HEK293 (cell line): Measurements from ENCODE around the gene AKNA.

Experiments used
- CTCF ChIA-PET: fragments of 350-600 bp; formaldehyde crosslinking; extraction: SDS; loops from one replicate; lab custom pipeline; 2021; ENCODE audit warnings: antibody characterized with exemption; lab: Yijun Ruan, JAX
- POLR2A ChIA-PET: fragments of 300-600 bp; formaldehyde crosslinking; extraction: SDS; loops from one replicate; lab custom pipeline; 2020; ENCODE audit warnings: antibody characterized with exemption, inconsistent platforms; lab: Yijun Ruan, JAX
- H3K27ac ChIP-seq: fragments of 200-500 bp; sonication (Bioruptor generic); 2 replicates; pipeline ENCODE4 v1.5.1; 2014; ENCODE audit warnings: low read depth, low read length, control low read depth, inconsistent platforms; ENCODE audit errors: extremely low read depth
- H3K36me3 ChIP-seq, 2 experiments: fragments of 200-500 bp in 1 of 2; sonication (Bioruptor generic) in 1 of 2; 1 replicate in 1 of 2; 2 replicates in 1 of 2; pipeline ENCODE4 v1.5.1; 2014 to 2017; ENCODE audit warnings: inconsistent platforms in 2 of 2, low read length in 2 of 2; ENCODE audit not compliant: control insufficient read depth in 2 of 2, insufficient read depth in 1 of 2
- H3K4me1 ChIP-seq: fragments of 200-500 bp; sonication (Bioruptor generic); 2 replicates; pipeline ENCODE4 v1.5.1; 2014; ENCODE audit warnings: mild to moderate bottlenecking, low read length, inconsistent platforms; ENCODE audit not compliant: control insufficient read depth, insufficient read depth
- H3K4me3 ChIP-seq: 2 replicates; pipeline ENCODE4 v1.5.1; 2011; ENCODE audit warnings: low read depth, mild to moderate bottlenecking, control low read depth, low read length, moderate library complexity
- H3K9me3 ChIP-seq: fragments of 200-500 bp; sonication (Bioruptor generic); 2 replicates; pipeline ENCODE4 v1.5.1; 2014; ENCODE audit warnings: low read depth, low read length, inconsistent platforms; ENCODE audit not compliant: control insufficient read depth, insufficient read depth
- GLIS2 ChIP-seq: fragments of 450-650 bp; formaldehyde crosslinking; IDR thresholded peaks from 2 replicates; pipeline ENCODE4 v1.5.1; 2016; ENCODE audit warnings: missing biosample characterization, missing genetic modification characterization
- KLF9 ChIP-seq: fragments of 450-650 bp; formaldehyde crosslinking; IDR thresholded peaks from 2 replicates; pipeline ENCODE4 v1.5.1; 2016; ENCODE audit warnings: missing biosample characterization, missing genetic modification characterization, low read depth
- OSR2 ChIP-seq: fragments of 450-650 bp; formaldehyde crosslinking; IDR thresholded peaks from 2 replicates; pipeline ENCODE4 v1.5.1; 2016; ENCODE audit warnings: missing biosample characterization, missing genetic modification characterization
- RBAK ChIP-seq: fragments of 450-650 bp; formaldehyde crosslinking; IDR thresholded peaks from 2 replicates; pipeline ENCODE4 v1.5.1; 2016; ENCODE audit warnings: missing biosample characterization, missing genetic modification characterization
- REPIN1 ChIP-seq: fragments of 450-650 bp; formaldehyde crosslinking; IDR thresholded peaks from 2 replicates; pipeline ENCODE4 v1.5.1; 2017; ENCODE audit warnings: missing biosample characterization, missing genetic modification characterization, low read depth
- SP2 ChIP-seq: fragments of 450-650 bp; formaldehyde crosslinking; IDR thresholded peaks from 2 replicates; pipeline ENCODE4 v1.5.1; 2016; ENCODE audit warnings: missing biosample characterization, missing genetic modification characterization
- SP3 ChIP-seq: fragments of 450-650 bp; formaldehyde crosslinking; IDR thresholded peaks from 2 replicates; pipeline ENCODE4 v1.5.1; 2016; ENCODE audit warnings: missing biosample characterization, missing genetic modification characterization
- ZBTB17 ChIP-seq: fragments of 450-650 bp; formaldehyde crosslinking; IDR thresholded peaks from 2 replicates; pipeline ENCODE4 v1.5.1; 2016; ENCODE audit warnings: missing biosample characterization, missing genetic modification characterization
- ZBTB20 ChIP-seq: fragments of 450-650 bp; formaldehyde crosslinking; IDR thresholded peaks from 2 replicates; pipeline ENCODE4 v1.5.1; 2016; ENCODE audit warnings: missing biosample characterization, missing genetic modification characterization
- ZFP41 ChIP-seq: fragments of 450-650 bp; formaldehyde crosslinking; IDR thresholded peaks from 2 replicates; pipeline ENCODE4 v1.5.1; 2016; ENCODE audit warnings: missing biosample characterization, missing genetic modification characterization, borderline replicate concordance
- ZIC2 ChIP-seq: fragments of 450-650 bp; formaldehyde crosslinking; IDR thresholded peaks from 2 replicates; pipeline ENCODE4 v1.5.1; 2016; ENCODE audit warnings: missing biosample characterization, missing genetic modification characterization
- ZNF10 ChIP-seq: fragments of 450-650 bp; formaldehyde crosslinking; IDR thresholded peaks from 2 replicates; pipeline ENCODE4 v1.5.1; 2017; ENCODE audit warnings: missing biosample characterization, missing genetic modification characterization
- ZNF366 ChIP-seq: fragments of 450-650 bp; formaldehyde crosslinking; conservative IDR thresholded peaks from 2 replicates; pipeline ENCODE4 v1.5.1; 2016; ENCODE audit warnings: missing biosample characterization, missing genetic modification characterization
- ZNF37A ChIP-seq: fragments of 450-650 bp; IDR thresholded peaks from 2 replicates; pipeline ENCODE4 v1.5.1; 2018; ENCODE audit warnings: missing biosample characterization, missing genetic modification characterization
- ZNF514 ChIP-seq: fragments of 450-650 bp; formaldehyde crosslinking; IDR thresholded peaks from 2 replicates; pipeline ENCODE4 v1.5.1; 2016; ENCODE audit warnings: missing biosample characterization, missing genetic modification characterization
- ZNF544 ChIP-seq: fragments of 450-650 bp; formaldehyde crosslinking; IDR thresholded peaks from 2 replicates; pipeline ENCODE4 v1.5.0; 2017; ENCODE audit warnings: missing biosample characterization, missing genetic modification characterization
- ZNF701 ChIP-seq: fragments of 450-650 bp; formaldehyde crosslinking; IDR thresholded peaks from 2 replicates; pipeline ENCODE4 v1.5.1; 2016; ENCODE audit warnings: missing biosample characterization, missing genetic modification characterization
- TF ChIP-seq, protein P1 (sequence below): IDR thresholded peaks from 2 replicates; pipeline ENCODE4 v1.6.1; 2011; ENCODE audit warnings: mild to moderate bottlenecking, low read depth, low read length, borderline replicate concordance
- TF ChIP-seq, protein P2 (sequence below): fragments of 450-650 bp; formaldehyde crosslinking; IDR thresholded peaks from 2 replicates; pipeline ENCODE4 v1.5.1; 2016; ENCODE audit warnings: missing biosample characterization, missing genetic modification characterization, low read depth
- TF ChIP-seq, protein P3 (sequence below): fragments of 450-650 bp; formaldehyde crosslinking; IDR thresholded peaks from 2 replicates; pipeline ENCODE4 v1.5.1; 2017; ENCODE audit warnings: missing biosample characterization, missing genetic modification characterization
- TF ChIP-seq, protein P4 (sequence below): fragments of 450-650 bp; formaldehyde crosslinking; IDR thresholded peaks from 2 replicates; pipeline ENCODE4 v1.5.1; 2016; ENCODE audit warnings: missing biosample characterization, missing genetic modification characterization

The AKNA gene

DNA sequence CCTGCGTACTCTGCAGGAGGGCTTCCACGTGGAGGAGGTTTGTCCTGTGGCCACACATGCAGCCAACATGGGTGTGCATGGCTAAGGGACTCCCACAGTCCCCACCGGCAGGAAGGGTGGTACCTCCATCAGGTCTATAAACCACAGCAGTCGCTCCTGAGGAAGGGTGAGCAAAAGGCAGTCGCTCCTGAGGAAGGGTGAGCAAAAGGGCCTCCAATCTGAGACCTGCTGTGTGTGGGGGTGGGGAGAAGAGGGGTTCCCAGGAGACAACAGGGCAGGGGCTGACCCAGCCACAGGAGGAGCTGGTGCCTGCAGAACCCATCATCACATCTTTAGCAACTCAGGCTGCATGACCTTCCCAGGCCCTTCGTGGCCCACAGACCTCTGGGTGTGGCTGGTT lies 30.3 kb upstream of the AKNA start:
- TF ChIP-seq ZBTB17 (tag by site-specific recombination) (no peak), RBAK (no peak)
- TF ChIP-seq, protein P1, sequence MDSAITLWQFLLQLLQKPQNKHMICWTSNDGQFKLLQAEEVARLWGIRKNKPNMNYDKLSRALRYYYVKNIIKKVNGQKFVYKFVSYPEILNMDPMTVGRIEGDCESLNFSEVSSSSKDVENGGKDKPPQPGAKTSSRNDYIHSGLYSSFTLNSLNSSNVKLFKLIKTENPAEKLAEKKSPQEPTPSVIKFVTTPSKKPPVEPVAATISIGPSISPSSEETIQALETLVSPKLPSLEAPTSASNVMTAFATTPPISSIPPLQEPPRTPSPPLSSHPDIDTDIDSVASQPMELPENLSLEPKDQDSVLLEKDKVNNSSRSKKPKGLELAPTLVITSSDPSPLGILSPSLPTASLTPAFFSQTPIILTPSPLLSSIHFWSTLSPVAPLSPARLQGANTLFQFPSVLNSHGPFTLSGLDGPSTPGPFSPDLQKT: no peak
- Histone ChIP-seq H3K9me3 (no peaks in the 10 kb centered on the region), H3K4me1 (no peaks in the 10 kb centered on the region), H3K36me3 (peaks cover 0 to 5% of the 10 kb centered on the region in 2 experiments; a peak in 1 of 3 replicates), H3K4me3 (no peak overlapping the region), H3K27ac (no peak overlapping the region)
- ChIA-PET POLR2A (no interaction called here), CTCF (interaction anchor here (0.6 to 2.7 kb wide), 3 partner anchors 12 to 236 kb away, joined by 3 to 8 read pairs (median 3); no protein-coding TSS in a partner anchor)

DNA sequence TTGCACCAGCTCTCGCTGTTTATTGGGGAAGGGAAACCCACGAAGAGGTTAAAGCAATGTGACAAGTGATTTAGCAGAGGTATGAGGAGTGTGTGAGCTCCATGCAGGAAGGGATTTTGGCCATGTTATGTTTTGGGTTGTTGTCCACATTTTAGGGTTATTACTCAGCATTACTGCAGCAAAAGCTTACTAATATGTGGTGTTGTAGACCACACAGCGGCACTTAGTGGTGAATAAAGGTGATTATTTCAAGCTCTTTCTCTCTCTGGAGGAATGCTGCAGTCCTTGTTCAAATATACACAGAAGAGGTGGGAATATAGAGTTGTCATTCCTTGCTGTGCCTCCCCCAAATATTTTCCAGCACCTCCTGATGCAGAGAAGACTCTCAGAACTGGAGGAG lies 29.7 kb upstream of the AKNA start:
- Histone ChIP-seq H3K4me3 (no peak overlapping the region), H3K4me1 (no peaks in the 10 kb centered on the region), H3K9me3 (no peaks in the 10 kb centered on the region), H3K27ac (no peak overlapping the region), H3K36me3 (peaks cover 0 to 5% of the 10 kb centered on the region in 2 experiments; a peak in 1 of 3 replicates)
- TF ChIP-seq ZNF10 (no peak), ZFP41 (no peak), SP2 (tag by site-specific recombination) (no peak), OSR2 (tag by site-specific recombination) (no peak)
- TF ChIP-seq, protein P2, sequence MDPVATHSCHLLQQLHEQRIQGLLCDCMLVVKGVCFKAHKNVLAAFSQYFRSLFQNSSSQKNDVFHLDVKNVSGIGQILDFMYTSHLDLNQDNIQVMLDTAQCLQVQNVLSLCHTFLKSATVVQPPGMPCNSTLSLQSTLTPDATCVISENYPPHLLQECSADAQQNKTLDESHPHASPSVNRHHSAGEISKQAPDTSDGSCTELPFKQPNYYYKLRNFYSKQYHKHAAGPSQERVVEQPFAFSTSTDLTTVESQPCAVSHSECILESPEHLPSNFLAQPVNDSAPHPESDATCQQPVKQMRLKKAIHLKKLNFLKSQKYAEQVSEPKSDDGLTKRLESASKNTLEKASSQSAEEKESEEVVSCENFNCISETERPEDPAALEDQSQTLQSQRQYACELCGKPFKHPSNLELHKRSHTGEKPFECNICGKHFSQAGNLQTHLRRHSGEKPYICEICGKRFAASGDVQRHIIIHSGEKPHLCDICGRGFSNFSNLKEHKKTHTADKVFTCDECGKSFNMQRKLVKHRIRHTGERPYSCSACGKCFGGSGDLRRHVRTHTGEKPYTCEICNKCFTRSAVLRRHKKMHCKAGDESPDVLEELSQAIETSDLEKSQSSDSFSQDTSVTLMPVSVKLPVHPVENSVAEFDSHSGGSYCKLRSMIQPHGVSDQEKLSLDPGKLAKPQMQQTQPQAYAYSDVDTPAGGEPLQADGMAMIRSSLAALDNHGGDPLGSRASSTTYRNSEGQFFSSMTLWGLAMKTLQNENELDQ (tag by site-specific recombination): no peak
- POLR2A ChIA-PET: no interaction called here
- CTCF ChIA-PET: interaction anchor here (0.7 kb wide), 2 partner anchors 18 to 322 kb away, joined by 3 read pairs; no protein-coding TSS in a partner anchor

DNA sequence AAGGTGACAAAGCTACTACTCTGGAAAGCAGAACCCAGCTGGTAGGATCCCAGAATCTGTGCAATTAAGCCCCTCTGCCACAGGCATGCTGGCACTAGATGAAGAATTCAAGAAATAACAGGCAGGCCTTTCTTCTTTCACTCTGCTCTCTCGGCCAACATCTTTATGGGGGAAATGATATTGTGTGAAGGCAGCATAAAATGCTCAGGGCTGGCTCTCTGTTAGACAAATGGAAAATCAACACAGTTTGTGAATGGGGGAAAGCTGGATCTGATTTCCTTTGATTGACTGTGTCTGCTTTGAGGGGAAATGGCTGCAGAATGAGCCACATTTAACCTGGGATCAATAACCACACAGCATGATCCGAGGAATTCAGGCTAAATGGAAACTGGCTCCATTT lies 29.1 kb upstream of the AKNA start:
- H3K36me3 ChIP-seq: peaks cover 0 to 5% of the 10 kb centered on the region in 2 experiments; a peak in 1 of 3 replicates
- TF ChIP-seq KLF9 (tag by site-specific recombination) (no peak), ZIC2 (tag by site-specific recombination) (no peak)
- no peaks in the 10 kb centered on the region for H3K9me3 ChIP-seq
- H3K4me3 ChIP-seq: no peak overlapping the region
- POLR2A ChIA-PET: no interaction called here
- no peak overlapping the region for H3K27ac ChIP-seq
- CTCF ChIA-PET: interaction anchor here (0.7 kb wide), 1 partner anchor 323 kb away, joined by 3 read pairs; no protein-coding TSS in a partner anchor
- H3K4me1 ChIP-seq: no peaks in the 10 kb centered on the region

DNA sequence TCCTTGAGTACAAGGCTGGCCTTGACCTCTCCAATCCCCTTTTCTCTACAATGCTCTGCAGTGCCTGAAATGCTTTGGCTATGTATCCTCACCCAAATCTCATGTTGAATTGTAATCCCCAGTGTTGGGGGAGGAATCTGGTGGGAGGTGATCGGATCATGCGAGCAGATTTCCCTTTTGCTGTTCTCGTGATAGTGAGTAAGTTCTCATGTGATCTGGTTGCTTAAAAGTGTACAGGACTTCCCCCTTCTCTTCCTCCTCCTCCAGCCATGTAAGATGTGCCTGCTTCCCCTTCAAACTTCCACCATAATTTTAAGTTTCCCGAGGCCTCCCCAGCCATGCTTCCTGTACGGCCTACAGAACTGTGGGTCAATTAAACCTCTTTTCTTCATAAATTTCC lies 28.5 kb upstream of the AKNA start:
- Histone ChIP-seq H3K9me3 (no peaks in the 10 kb centered on the region), H3K36me3 (peaks cover 0 to 5% of the 10 kb centered on the region in 2 experiments; a peak in 1 of 3 replicates), H3K4me1 (no peaks in the 10 kb centered on the region), H3K27ac (no peak overlapping the region), H3K4me3 (no peak overlapping the region)
- CTCF ChIA-PET: interaction anchor here (0.6 to 0.9 kb wide), 6 partner anchors 10 to 237 kb away, joined by 3 to 4 read pairs (median 3); no protein-coding TSS in a partner anchor
- POLR2A ChIA-PET: no interaction called here
- TF ChIP-seq ZNF701 (tag by site-specific recombination) (no peak), REPIN1 (no peak), ZNF544 (no peak), ZBTB20 (tag by site-specific recombination) (no peak), ZNF37A (tag by site-specific recombination) (no peak), ZNF514 (no peak), GLIS2 (tag by site-specific recombination) (no peak), ZNF366 (tag by site-specific recombination) (no peak), SP3 (tag by site-specific recombination) (no peak)
- TF ChIP-seq, protein P3, sequence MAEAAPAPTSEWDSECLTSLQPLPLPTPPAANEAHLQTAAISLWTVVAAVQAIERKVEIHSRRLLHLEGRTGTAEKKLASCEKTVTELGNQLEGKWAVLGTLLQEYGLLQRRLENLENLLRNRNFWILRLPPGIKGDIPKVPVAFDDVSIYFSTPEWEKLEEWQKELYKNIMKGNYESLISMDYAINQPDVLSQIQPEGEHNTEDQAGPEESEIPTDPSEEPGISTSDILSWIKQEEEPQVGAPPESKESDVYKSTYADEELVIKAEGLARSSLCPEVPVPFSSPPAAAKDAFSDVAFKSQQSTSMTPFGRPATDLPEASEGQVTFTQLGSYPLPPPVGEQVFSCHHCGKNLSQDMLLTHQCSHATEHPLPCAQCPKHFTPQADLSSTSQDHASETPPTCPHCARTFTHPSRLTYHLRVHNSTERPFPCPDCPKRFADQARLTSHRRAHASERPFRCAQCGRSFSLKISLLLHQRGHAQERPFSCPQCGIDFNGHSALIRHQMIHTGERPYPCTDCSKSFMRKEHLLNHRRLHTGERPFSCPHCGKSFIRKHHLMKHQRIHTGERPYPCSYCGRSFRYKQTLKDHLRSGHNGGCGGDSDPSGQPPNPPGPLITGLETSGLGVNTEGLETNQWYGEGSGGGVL: no peak
- TF ChIP-seq, protein P4, sequence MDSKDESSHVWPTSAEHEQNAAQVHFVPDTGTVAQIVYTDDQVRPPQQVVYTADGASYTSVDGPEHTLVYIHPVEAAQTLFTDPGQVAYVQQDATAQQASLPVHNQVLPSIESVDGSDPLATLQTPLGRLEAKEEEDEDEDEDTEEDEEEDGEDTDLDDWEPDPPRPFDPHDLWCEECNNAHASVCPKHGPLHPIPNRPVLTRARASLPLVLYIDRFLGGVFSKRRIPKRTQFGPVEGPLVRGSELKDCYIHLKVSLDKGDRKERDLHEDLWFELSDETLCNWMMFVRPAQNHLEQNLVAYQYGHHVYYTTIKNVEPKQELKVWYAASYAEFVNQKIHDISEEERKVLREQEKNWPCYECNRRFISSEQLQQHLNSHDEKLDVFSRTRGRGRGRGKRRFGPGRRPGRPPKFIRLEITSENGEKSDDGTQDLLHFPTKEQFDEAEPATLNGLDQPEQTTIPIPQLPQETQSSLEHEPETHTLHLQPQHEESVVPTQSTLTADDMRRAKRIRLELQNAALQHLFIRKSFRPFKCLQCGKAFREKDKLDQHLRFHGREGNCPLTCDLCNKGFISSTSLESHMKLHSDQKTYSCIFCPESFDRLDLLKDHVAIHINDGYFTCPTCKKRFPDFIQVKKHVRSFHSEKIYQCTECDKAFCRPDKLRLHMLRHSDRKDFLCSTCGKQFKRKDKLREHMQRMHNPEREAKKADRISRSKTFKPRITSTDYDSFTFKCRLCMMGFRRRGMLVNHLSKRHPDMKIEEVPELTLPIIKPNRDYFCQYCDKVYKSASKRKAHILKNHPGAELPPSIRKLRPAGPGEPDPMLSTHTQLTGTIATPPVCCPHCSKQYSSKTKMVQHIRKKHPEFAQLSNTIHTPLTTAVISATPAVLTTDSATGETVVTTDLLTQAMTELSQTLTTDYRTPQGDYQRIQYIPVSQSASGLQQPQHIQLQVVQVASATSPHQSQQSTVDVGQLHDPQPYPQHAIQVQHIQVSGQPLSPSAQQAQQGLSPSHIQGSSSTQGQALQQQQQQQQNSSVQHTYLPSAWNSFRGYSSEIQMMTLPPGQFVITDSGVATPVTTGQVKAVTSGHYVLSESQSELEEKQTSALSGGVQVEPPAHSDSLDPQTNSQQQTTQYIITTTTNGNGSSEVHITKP: no peak
